Vagina (tissue), 2 donors: Measurements from ENCODE around the gene UBAP1L. TPM values are rescaled to one million over a fixed set of nuclear protein-coding genes. Genes with fewer than 3 reads are reported as not detected.
A peak's percentile ranks its signal among the peaks of the same experiment; 100 is the strongest.

Experiments used
- DNase-seq, 2 donors: peaks; one replicate each; pipeline ENCODE4 v3.0.0-alpha.2; 2017; ENCODE audit errors: extremely low spot score in 2 of 2
- H3K27ac ChIP-seq: fragments of 200-600 bp; sonication (generic); one replicate; pipeline ENCODE4 v1.5.1; 2019
- H3K27me3 ChIP-seq: fragments of 200-600 bp; sonication (generic); one replicate; pipeline ENCODE4 v1.5.1; 2019
- H3K36me3 ChIP-seq, 2 donors: fragments of 200-600 bp; sonication (generic); one replicate each; pipeline ENCODE4 v1.5.1; 2017 to 2019
- H3K4me1 ChIP-seq: fragments of 200-600 bp; sonication (generic); one replicate; pipeline ENCODE4 v1.5.1; 2019
- H3K4me3 ChIP-seq, 2 donors: fragments of 200-600 bp; sonication (generic); 1 replicate in 1 of 2; 2 replicates in 1 of 2; pipeline ENCODE4 v1.5.1; 2016 to 2019
- H3K9me3 ChIP-seq: fragments of 200-600 bp; sonication (generic); one replicate; pipeline ENCODE4 v1.5.1; 2019
- CTCF ChIP-seq, 3 experiments: fragments of 450-650 bp in 2 of 3; fragments of 200-600 bp in 1 of 3; sonication (generic) in 1 of 3; IDR thresholded peaks; one replicate each; pipeline ENCODE4 v1.5.1; 2017 to 2019; ENCODE audit warnings: antibody characterized with exemption in 3 of 3, mild to moderate bottlenecking in 2 of 3, moderate library complexity in 2 of 3
- POLR2A ChIP-seq, 2 donors: fragments of 450-650 bp; IDR thresholded peaks; one replicate each; pipeline ENCODE4 v1.6.1; 2017; ENCODE audit warnings: antibody characterized with exemption in 2 of 2, mild to moderate bottlenecking in 2 of 2, moderate library complexity in 2 of 2
- POLR2AphosphoS5 ChIP-seq, 2 donors: sonication (generic); formaldehyde crosslinking; IDR thresholded peaks; one replicate each; pipeline ENCODE4 v1.9.0; 2017; ENCODE audit warnings: antibody characterized with exemption in 2 of 2, mild to moderate bottlenecking in 2 of 2, low read depth in 1 of 2; ENCODE audit not compliant: insufficient read depth in 1 of 2
- intact Hi-C: fragments of 100-400 bp; cut with DNase I; formaldehyde crosslinking; loops from one replicate; pipeline ENCODE4 v1.15.1; 2023
- total RNA-seq: library from RNA; depleted of rRNA; stranded (reverse); fragments of >200 nt; gene quantifications from one replicate; pipeline ENCODE4 v1.2.3, GENCODE V29; 2016

UBAP1L gene
- total RNA-seq, 1 donor from 2014 or later = 5.4 TPM

- peak overlapping the region; percentile 92 for H3K27ac ChIP-seq
- intact Hi-C loops = no loop called here
- H3K9me3 ChIP-seq = no peaks in the 10 kb centered on the region
- no peak overlapping the region for H3K4me3 ChIP-seq
- H3K36me3 ChIP-seq = no peaks in the 10 kb centered on the region
- TF ChIP-seq POLR2A (IDR thresholded peaks at IDR 0.05) (no peak), POLR2AphosphoS5 (IDR thresholded peaks at IDR 0.05; ENCODE audit: insufficient read depth in 1 of 2, low read depth in 1 of 2) (no peak)
- DNase-seq = no peak
- peaks cover 32% of the 10 kb centered on the region for H3K4me1 ChIP-seq
- H3K27me3 ChIP-seq = no peaks in the 10 kb centered on the region
Measured at GRCh38 chr15:65072027-65072426, 43.0 kb downstream of the UBAP1L start.

- intact Hi-C loops = no loop called here
- no peak overlapping the region for H3K4me3 ChIP-seq
- TF ChIP-seq POLR2A (IDR thresholded peaks at IDR 0.05) (no peak), POLR2AphosphoS5 (IDR thresholded peaks at IDR 0.05; ENCODE audit: insufficient read depth in 1 of 2, low read depth in 1 of 2) (peak in 1 of 2 donors; percentile 55), CTCF (IDR thresholded peaks at IDR 0.05) (no peak)
- H3K4me1 ChIP-seq = peaks cover 38% of the 10 kb centered on the region
- no peaks in the 10 kb centered on the region for H3K9me3 ChIP-seq
- H3K27me3 ChIP-seq = no peaks in the 10 kb centered on the region
- H3K27ac ChIP-seq = peak overlapping the region; percentile 92
- H3K36me3 ChIP-seq = no peaks in the 10 kb centered on the region
- DNase-seq = no peak
Measured at GRCh38 chr15:65071381-65071811, 43.6 kb downstream of the UBAP1L start.

- intact Hi-C loops = no loop called here
- peak in 1 of 2 donors; percentile 81 for DNase-seq
- TF ChIP-seq POLR2A (IDR thresholded peaks at IDR 0.05) (no peak), CTCF (IDR thresholded peaks at IDR 0.05) (no peak), POLR2AphosphoS5 (IDR thresholded peaks at IDR 0.05; ENCODE audit: insufficient read depth in 1 of 2, low read depth in 1 of 2) (no peak)
Measured at GRCh38 chr15:65069779-65070546, 45.0 kb downstream of the UBAP1L start.

GRCh38 chr15:65069179-65069578, 45.8 kb downstream of the UBAP1L start:
- no peaks in the 10 kb centered on the region for H3K36me3 ChIP-seq
- peak overlapping the region; percentile 92 for H3K27ac ChIP-seq
- peak in 1 of 2 donors; percentile 97 for DNase-seq
- H3K27me3 ChIP-seq = no peaks in the 10 kb centered on the region
- no peaks in the 10 kb centered on the region for H3K9me3 ChIP-seq
- peaks cover 52% of the 10 kb centered on the region for H3K4me1 ChIP-seq
- no peak overlapping the region for H3K4me3 ChIP-seq
- TF ChIP-seq POLR2AphosphoS5 (IDR thresholded peaks at IDR 0.05; ENCODE audit: insufficient read depth in 1 of 2, low read depth in 1 of 2) (peak; percentile 30 to 34), POLR2A (IDR thresholded peaks at IDR 0.05) (no peak), CTCF (IDR thresholded peaks at IDR 0.05) (no peak)
- intact Hi-C loops = no loop called here

More at GRCh38 chr15:65069779-65070546, 45.0 kb downstream of the UBAP1L start:
- Histone ChIP-seq H3K36me3 (no peaks in the 10 kb centered on the region), H3K4me3 (no peak overlapping the region), H3K9me3 (no peaks in the 10 kb centered on the region), H3K27ac (peak overlapping the region; percentile 92), H3K27me3 (no peaks in the 10 kb centered on the region), H3K4me1 (peaks cover 44% of the 10 kb centered on the region)

GRCh38 chr15:65068403-65068788, 46.6 kb downstream of the UBAP1L start:
- DNase-seq = peak in 1 of 2 donors; percentile 84
- H3K4me1 ChIP-seq = peaks cover 60% of the 10 kb centered on the region
- H3K27ac ChIP-seq = peak overlapping the region; percentile 92
- H3K9me3 ChIP-seq = no peaks in the 10 kb centered on the region
- H3K27me3 ChIP-seq = no peaks in the 10 kb centered on the region
- H3K4me3 ChIP-seq = peak overlapping the region; percentile 66 to 83
- intact Hi-C loops = no loop called here
- no peaks in the 10 kb centered on the region for H3K36me3 ChIP-seq
- no peak for TF ChIP-seq POLR2AphosphoS5 (IDR thresholded peaks at IDR 0.05; ENCODE audit: insufficient read depth in 1 of 2, low read depth in 1 of 2)
- TF ChIP-seq POLR2A (IDR thresholded peaks at IDR 0.05) = no peak
- TF ChIP-seq CTCF (IDR thresholded peaks at IDR 0.05) = no peak
